Naive thymus-derived CD8-positive, alpha-beta T cell (primary cell): ENCODE data around the gene UFD1. TPM values are rescaled to one million over a fixed set of nuclear protein-coding genes. Genes with fewer than 3 reads are reported as not detected.
A peak's percentile ranks its signal among the peaks of the same experiment; 100 is the strongest.
"Not testable (repeated sequence)": the region's sequence is repeated elsewhere in the genome, so short reads cannot be mapped to it uniquely, and the experiment has no call there.

Experiments used
- ATAC-seq, 2 donors: fragments of 150-1000 bp; cut with Tn5 transposase in 1 of 2; sonication (Bioruptor Pico), chemical (Tn5 transposase) in 1 of 2; 1 replicate in 1 of 2; 2 replicates in 1 of 2; pipeline ENCODE4 v1.10.0; 2021; ENCODE audit warnings: mild to moderate bottlenecking in 2 of 2, moderate library complexity in 2 of 2
- POLR2A ChIA-PET: fragments of 350-600 bp; sonication (Branson Sonifier 250); formaldehyde crosslinking; loops from one replicate; lab custom pipeline; 2021; ENCODE audit warnings: antibody characterized with exemption; lab: Charles Lee
- DNase-seq, 10 donors: peaks; one replicate each; pipeline versions ENCODE4 v3.0.0 to v3.0.0-alpha.2; 2020 to 2022
- H3K27ac Mint-ChIP-seq, 10 donors: one replicate each; pipeline ENCODE4 v1.8.0; 2020 to 2022; ENCODE audit warnings: mild to moderate bottlenecking in 10 of 10, mixed read lengths in 10 of 10, moderate library complexity in 4 of 10, inconsistent platforms in 1 of 10
- H3K27me3 Mint-ChIP-seq, 5 donors: one replicate each; pipeline ENCODE4 v1.8.0; 2021 to 2022; ENCODE audit warnings: mixed read lengths in 5 of 5
- H3K36me3 Mint-ChIP-seq, 3 donors: one replicate each; pipeline ENCODE4 v1.8.0; 2020 to 2022; ENCODE audit warnings: mixed read lengths in 3 of 3, mild to moderate bottlenecking in 2 of 3, inconsistent platforms in 1 of 3
- H3K4me1 Mint-ChIP-seq, 4 donors: one replicate each; pipeline ENCODE4 v1.8.0; 2021 to 2022; ENCODE audit warnings: mixed read lengths in 4 of 4
- H3K4me3 Mint-ChIP-seq, 10 donors: one replicate each; pipeline ENCODE4 v1.8.0; 2020 to 2022; ENCODE audit warnings: mild to moderate bottlenecking in 10 of 10, mixed read lengths in 10 of 10, moderate library complexity in 6 of 10, inconsistent platforms in 1 of 10
- H3K9me3 Mint-ChIP-seq, 9 donors: one replicate each; pipeline ENCODE4 v1.8.0; 2020 to 2022; ENCODE audit warnings: mixed read lengths in 9 of 9, mild to moderate bottlenecking in 3 of 9, inconsistent platforms in 1 of 9, moderate library complexity in 1 of 9
- polyA plus RNA-seq, 3 donors: library from polyadenylated mRNA; unstranded; fragments of 300-500 nt; fragmentation: Illumina TruSeq; gene quantifications; one replicate each; pipeline ENCODE4 v1.2.3, GENCODE V29; 2021
- total RNA-seq, 8 experiments: library from RNA in 2 of 8; stranded (reverse) in 2 of 8; gene quantifications; one replicate each; pipeline ENCODE4 v1.2.3 and lab custom pipeline; 2021 to 2026

Gene UFD1
- total and polyA plus RNA-seq, 5 experiments from 2014 or later: 50.2 to 80.9 (median 73.1) TPM

GRCh38 chr22:19436444-19437161 lies 42.4 kb downstream of the UFD1 start:
- DNase-seq, H3K9me3 Mint-ChIP-seq, POLR2A ChIA-PET, H3K4me3 Mint-ChIP-seq, H3K27me3 Mint-ChIP-seq, ATAC-seq: not testable (repeated sequence)
- Mint-ChIP-seq H3K4me1 (peaks cover 6 to 27% (median 16%) of the 10 kb centered on the region in 4 donors), H3K36me3 (peaks cover 0 to 54% (median 0%) of the 10 kb centered on the region in 3 donors), H3K27ac (peak overlapping the region in 4 of 10 donors; percentile 19 to 73 (median 58))

- Mint-ChIP-seq H3K4me1 (peaks cover 8 to 36% (median 19%) of the 10 kb centered on the region in 4 donors), H3K27ac (peak overlapping the region in 6 of 10 donors; percentile 19 to 56 (median 48)), H3K9me3 (no peaks in the 10 kb centered on the region), H3K36me3 (peaks cover 0 to 43% (median 0%) of the 10 kb centered on the region in 3 donors), H3K27me3 (no peaks in the 10 kb centered on the region), H3K4me3 (peak overlapping the region in 3 of 10 donors; percentile 9 to 67 (median 30))
- no peak for ATAC-seq
- no peak for DNase-seq
- POLR2A ChIA-PET: interaction anchor here (6.7 kb wide), 1 partner anchor 11 kb away, joined by 105 read pairs; the partner anchor contains the start of gene C22orf39
Observed at GRCh38 chr22:19434829-19435580, 44.0 kb downstream of the UFD1 start.

GRCh38 chr22:19434401-19434800 lies 44.6 kb downstream of the UFD1 start:
- Mint-ChIP-seq H3K27me3 (no peaks in the 10 kb centered on the region), H3K4me1 (peaks cover 12 to 42% (median 25%) of the 10 kb centered on the region in 4 donors), H3K27ac (peak overlapping the region in 5 of 10 donors; percentile 19 to 75 (median 52)), H3K9me3 (no peaks in the 10 kb centered on the region), H3K36me3 (peaks cover 0 to 41% (median 0%) of the 10 kb centered on the region in 3 donors), H3K4me3 (peak overlapping the region in 5 of 10 donors; percentile 20 to 62 (median 53))
- ATAC-seq (no peak), DNase-seq (no peak)
- POLR2A ChIA-PET: interaction anchor here (6.7 kb wide), 1 partner anchor 11 kb away, joined by 105 read pairs; the partner anchor contains the start of gene C22orf39

- Mint-ChIP-seq H3K4me3 (peak within 1 kb of the TSS; percentile 87 to 95 (median 91)), H3K27ac (peak within 1 kb of the TSS; percentile 76 to 96 (median 93)), H3K36me3 (peaks cover 0 to 35% (median 0%) of the 10 kb centered on the region in 3 donors), H3K9me3 (no peaks in the 10 kb centered on the region), H3K4me1 (peaks cover 15 to 59% (median 38%) of the 10 kb centered on the region in 4 donors), H3K27me3 (no peaks in the 10 kb centered on the region)
- ATAC-seq (peak; percentile 86 to 89), DNase-seq (peak; percentile 75 to 92 (median 82))
- POLR2A ChIA-PET: interaction anchor here (0.6 to 6.7 kb wide), 16 partner anchors 12 to 1550 kb away, joined by 3 to 105 read pairs (median 4); partner anchors contain the start of genes C22orf39, CDC45, ESS2 and LZTR1
Observed at GRCh38 chr22:19432133-19432851, 46.7 kb downstream of the UFD1 start, which contains the start of gene MRPL40. Gene MRPL40 (plus strand): TSS chr22:19432545. CDS start chr22:19432555, 10 bp downstream.

GRCh38 chr22:19431649-19432132 lies 47.3 kb downstream of the UFD1 start, which contains the start of gene HIRA:
Gene HIRA (minus strand): TSS chr22:19431733. CDS start chr22:19431476, 257 bp downstream.
- POLR2A ChIA-PET: interaction anchor here (0.7 to 6.7 kb wide), 15 partner anchors 11 to 1550 kb away, joined by 3 to 105 read pairs (median 4); partner anchors contain the start of genes C22orf39, CDC45, ESS2 and LZTR1
- H3K4me1 Mint-ChIP-seq: peaks cover 16 to 64% (median 43%) of the 10 kb centered on the region in 4 donors

GRCh38 chr22:19430890-19431541 lies 48.0 kb downstream of the UFD1 start:
- H3K4me1 Mint-ChIP-seq: peaks cover 23 to 70% (median 49%) of the 10 kb centered on the region in 4 donors
- ATAC-seq: no peak

More at GRCh38 chr22:19431649-19432132, 47.3 kb downstream of the UFD1 start, which contains the start of gene HIRA:
- DNase-seq (peak; percentile 69 to 93 (median 84)), ATAC-seq (peak; percentile 65 to 68)
- peaks cover 0 to 30% (median 0%) of the 10 kb centered on the region in 3 donors for H3K36me3 Mint-ChIP-seq
- H3K9me3 Mint-ChIP-seq: no peaks in the 10 kb centered on the region
- peak within 1 kb of the TSS; percentile 78 to 96 (median 94) for H3K27ac Mint-ChIP-seq
- peak within 1 kb of the TSS; percentile 87 to 95 (median 92) for H3K4me3 Mint-ChIP-seq
- H3K27me3 Mint-ChIP-seq: no peaks in the 10 kb centered on the region

GRCh38 chr22:19429950-19430889 lies 48.8 kb downstream of the UFD1 start:
- H3K27me3 Mint-ChIP-seq: no peaks in the 10 kb centered on the region
- peaks cover 0 to 21% (median 0%) of the 10 kb centered on the region in 3 donors for H3K36me3 Mint-ChIP-seq
- POLR2A ChIA-PET: interaction anchor here (2.0 to 6.7 kb wide), 3 partner anchors 10 to 20 kb away, joined by 6 to 105 read pairs (median 11); partner anchors contain the start of gene C22orf39
- DNase-seq (peak in 7 of 10 donors; percentile 5 to 45 (median 25)), ATAC-seq (peak in 1 of 2 donors; percentile 31)
- H3K9me3 Mint-ChIP-seq: no peaks in the 10 kb centered on the region
- peak overlapping the region; percentile 72 to 94 (median 88) for H3K27ac Mint-ChIP-seq
- H3K4me1 Mint-ChIP-seq: peaks cover 24 to 70% (median 50%) of the 10 kb centered on the region in 4 donors
- H3K4me3 Mint-ChIP-seq: peak overlapping the region; percentile 82 to 94 (median 88)

More at GRCh38 chr22:19430890-19431541, 48.0 kb downstream of the UFD1 start:
- peak overlapping the region; percentile 82 to 94 (median 88) for H3K4me3 Mint-ChIP-seq
- peak overlapping the region; percentile 72 to 94 (median 88) for H3K27ac Mint-ChIP-seq
- no peaks in the 10 kb centered on the region for H3K9me3 Mint-ChIP-seq
- no peaks in the 10 kb centered on the region for H3K27me3 Mint-ChIP-seq
- POLR2A ChIA-PET: interaction anchor here (0.6 to 6.7 kb wide), 12 partner anchors 10 to 1551 kb away, joined by 3 to 105 read pairs (median 4); partner anchors contain the start of genes C22orf39, CDC45, ESS2 and LZTR1
- peak in 3 of 10 donors; percentile 14 to 35 (median 34) for DNase-seq
- peaks cover 0 to 26% (median 0%) of the 10 kb centered on the region in 3 donors for H3K36me3 Mint-ChIP-seq

- no peak for DNase-seq
- no peaks in the 10 kb centered on the region for H3K27me3 Mint-ChIP-seq
- peaks cover 45 to 89% (median 83%) of the 10 kb centered on the region in 4 donors for H3K4me1 Mint-ChIP-seq
- no peaks in the 10 kb centered on the region for H3K9me3 Mint-ChIP-seq
- no peak overlapping the region for H3K4me3 Mint-ChIP-seq
- no peak for ATAC-seq
- H3K27ac Mint-ChIP-seq: peak overlapping the region in 5 of 10 donors; percentile 14 to 76 (median 41)
- peaks cover 0 to 4% (median 0%) of the 10 kb centered on the region in 3 donors for H3K36me3 Mint-ChIP-seq
- POLR2A ChIA-PET: no interaction called here
Observed at GRCh38 chr22:19424186-19424500, 54.9 kb downstream of the UFD1 start.

GRCh38 chr22:19422440-19423301 lies 56.3 kb downstream of the UFD1 start:
- Mint-ChIP-seq H3K27ac (peak overlapping the region in 9 of 10 donors; percentile 52 to 90 (median 72)), H3K36me3 (peaks cover 0 to 6% (median 0%) of the 10 kb centered on the region in 3 donors), H3K4me1 (peaks cover 43 to 87% (median 78%) of the 10 kb centered on the region in 4 donors), H3K9me3 (no peaks in the 10 kb centered on the region), H3K27me3 (no peaks in the 10 kb centered on the region), H3K4me3 (peak overlapping the region in 3 of 10 donors; percentile 7 to 54 (median 22))
- POLR2A ChIA-PET: interaction anchor here (0.5 to 1.3 kb wide), 3 partner anchors 13 to 1666 kb away, joined by 3 to 5 read pairs (median 4); partner anchors contain the start of gene C22orf39
- no peak for ATAC-seq
- no peak for DNase-seq
